ENCODE measurements around the gene ZIC1. TPM values are rescaled to one million over a fixed set of nuclear protein-coding genes. Genes with fewer than 3 reads are reported as not detected.

The ZIC1 gene
- total and polyA plus RNA-seq, 2 experiments from 2014 or later = 0.21 to 0.95 TPM

- peaks cover 58% of the 10 kb centered on the region for H3K27me3 Mint-ChIP-seq (ENCODE audit: insufficient read depth, low read depth, poor library complexity)
- no peaks in the 10 kb centered on the region for H3K36me3 Mint-ChIP-seq (ENCODE audit: low read depth)
- peak overlapping the region; percentile 60 for H3K4me3 Mint-ChIP-seq
- ATAC-seq = no peak
- H3K4me1 ChIP-seq (ENCODE audit: insufficient read depth) = peaks cover 50% of the 10 kb centered on the region
- peaks cover 3% of the 10 kb centered on the region; the same call in 1 of the 3 replicates for H3K9me3 Mint-ChIP-seq
- H3K27ac Mint-ChIP-seq = no peak overlapping the region
- no peaks in the 10 kb centered on the region for H3K9me2 ChIP-seq (ENCODE audit: insufficient read depth)
- H3K4me2 ChIP-seq = peak overlapping the region; percentile 85
- no peaks in the 10 kb centered on the region for H3K79me2 ChIP-seq (replicated peaks; ENCODE audit: insufficient read depth)
- DNase-seq (ENCODE audit: low spot score) = no peak
- H3K27me3 ChIP-seq (ENCODE audit: insufficient read depth) = peaks cover 83% of the 10 kb centered on the region
- peak overlapping the region; percentile 54 for H3K4me3 ChIP-seq
- 0 out of 2 replicates have a peak overlapping the region, but pooled peaks have one; percentile 75 for H2AFZ ChIP-seq
- no peak overlapping the region for H3K27ac ChIP-seq (ENCODE audit: low read depth)
- TF ChIP-seq EZH2 (IDR thresholded peaks at IDR 0.05; ENCODE audit: low read depth, unreplicated experiment) (peak; percentile 49), ZNF331 (CRISPR knock-in tag; IDR thresholded peaks at IDR 0.05; ENCODE audit: low read depth) (no peak)
- H3K4me1 Mint-ChIP-seq = peaks cover 45% of the 10 kb centered on the region
- no peaks in the 10 kb centered on the region for H3K36me3 ChIP-seq (ENCODE audit: insufficient read depth)
- no peaks in the 10 kb centered on the region; the same call in none of the 2 replicates for H4K20me1 ChIP-seq (replicated peaks; ENCODE audit: insufficient read depth)
- peaks cover 19% of the 10 kb centered on the region for H3F3A ChIP-seq (replicated peaks; ENCODE audit: low read depth)
These were observed 15.6 kb downstream of the ZIC1 start for GRCh38 chr3:147424581-147425387.

- no peak overlapping the region for H3K27ac ChIP-seq (ENCODE audit: low read depth)
- DNase-seq (ENCODE audit: low spot score) = no peak
- ATAC-seq = no peak
- H3K27me3 Mint-ChIP-seq (ENCODE audit: insufficient read depth, low read depth, poor library complexity) = peaks cover 52% of the 10 kb centered on the region
- H3K4me3 ChIP-seq = no peak overlapping the region; the same call in 1 of the 2 replicates
- H3K27me3 ChIP-seq (ENCODE audit: insufficient read depth) = peaks cover 76% of the 10 kb centered on the region
- H3K4me3 Mint-ChIP-seq = no peak overlapping the region
- H3F3A ChIP-seq (replicated peaks; ENCODE audit: low read depth) = peaks cover 16% of the 10 kb centered on the region; the same call in 1 of the 2 replicates
- TF ChIP-seq EZH2 (IDR thresholded peaks at IDR 0.05; ENCODE audit: low read depth, unreplicated experiment) (peak; percentile 18), POLR2AphosphoS5 (IDR thresholded peaks at IDR 0.05; ENCODE audit: low read depth) (no peak)
- no peaks in the 10 kb centered on the region for H3K36me3 ChIP-seq (ENCODE audit: insufficient read depth)
- H3K36me3 Mint-ChIP-seq (ENCODE audit: low read depth) = no peaks in the 10 kb centered on the region
- peaks cover 39% of the 10 kb centered on the region for H3K4me1 Mint-ChIP-seq
- peaks cover 43% of the 10 kb centered on the region for H3K4me1 ChIP-seq (ENCODE audit: insufficient read depth)
- H3K9me3 Mint-ChIP-seq = peaks cover 3% of the 10 kb centered on the region; the same call in 1 of the 3 replicates
- H3K4me2 ChIP-seq = no peak overlapping the region
- no peaks in the 10 kb centered on the region for H3K79me2 ChIP-seq (replicated peaks; ENCODE audit: insufficient read depth)
- H4K20me1 ChIP-seq (replicated peaks; ENCODE audit: insufficient read depth) = no peaks in the 10 kb centered on the region; the same call in none of the 2 replicates
- H2AFZ ChIP-seq = no peak overlapping the region
- H3K9me2 ChIP-seq (ENCODE audit: insufficient read depth) = no peaks in the 10 kb centered on the region
- H3K27ac Mint-ChIP-seq = no peak overlapping the region
These were observed 16.3 kb downstream of the ZIC1 start for GRCh38 chr3:147425388-147425850.

GRCh38 chr3:147426931-147427330 lies 17.8 kb downstream of the ZIC1 start:
- Mint-ChIP-seq H3K9me3 (no peaks in the 10 kb centered on the region), H3K4me1 (peaks cover 30% of the 10 kb centered on the region), H3K36me3 (ENCODE audit: low read depth) (no peaks in the 10 kb centered on the region), H3K4me3 (no peak overlapping the region), H3K27me3 (ENCODE audit: insufficient read depth, low read depth, poor library complexity) (peaks cover 37% of the 10 kb centered on the region), H3K27ac (no peak overlapping the region)
- Histone ChIP-seq H3K79me2 (replicated peaks; ENCODE audit: insufficient read depth) (no peaks in the 10 kb centered on the region), H3K4me2 (no peak overlapping the region), H3K27ac (ENCODE audit: low read depth) (no peak overlapping the region), H3F3A (replicated peaks; ENCODE audit: low read depth) (peaks cover 14% of the 10 kb centered on the region; the same call in 1 of the 2 replicates), H3K27me3 (ENCODE audit: insufficient read depth) (peaks cover 61% of the 10 kb centered on the region), H2AFZ (no peak overlapping the region), H3K4me1 (ENCODE audit: insufficient read depth) (peaks cover 38% of the 10 kb centered on the region), H3K4me3 (no peak overlapping the region), H4K20me1 (replicated peaks; ENCODE audit: insufficient read depth) (no peaks in the 10 kb centered on the region; the same call in none of the 2 replicates), H3K36me3 (ENCODE audit: insufficient read depth) (no peaks in the 10 kb centered on the region), H3K9me2 (ENCODE audit: insufficient read depth) (no peaks in the 10 kb centered on the region)
- DNase-seq (ENCODE audit: low spot score) = no peak
- no peak for TF ChIP-seq CTCF (conservative IDR thresholded peaks at IDR 0.05; ENCODE audit: low read depth in 2 of 2)
- no peak for ATAC-seq
